DND-41 (cell line): Measurements from ENCODE around the gene SEC22C.

Experiments
- CTCF ChIP-seq: IDR thresholded peaks from 2 replicates; pipeline ENCODE4 v1.5.1; 2012; ENCODE audit warnings: borderline replicate concordance, low read length, moderate library complexity, mild to moderate bottlenecking; ENCODE audit not compliant: poor library complexity, severe bottlenecking; ENCODE audit errors: extremely low read depth
- EZH2 ChIP-seq: IDR thresholded peaks from 3 replicates; pipeline ENCODE4 v1.6.1; 2012; ENCODE audit warnings: borderline replicate concordance, low read depth, mild to moderate bottlenecking, moderate library complexity, low read length, inconsistent platforms; ENCODE audit not compliant: severe bottlenecking

DNA sequence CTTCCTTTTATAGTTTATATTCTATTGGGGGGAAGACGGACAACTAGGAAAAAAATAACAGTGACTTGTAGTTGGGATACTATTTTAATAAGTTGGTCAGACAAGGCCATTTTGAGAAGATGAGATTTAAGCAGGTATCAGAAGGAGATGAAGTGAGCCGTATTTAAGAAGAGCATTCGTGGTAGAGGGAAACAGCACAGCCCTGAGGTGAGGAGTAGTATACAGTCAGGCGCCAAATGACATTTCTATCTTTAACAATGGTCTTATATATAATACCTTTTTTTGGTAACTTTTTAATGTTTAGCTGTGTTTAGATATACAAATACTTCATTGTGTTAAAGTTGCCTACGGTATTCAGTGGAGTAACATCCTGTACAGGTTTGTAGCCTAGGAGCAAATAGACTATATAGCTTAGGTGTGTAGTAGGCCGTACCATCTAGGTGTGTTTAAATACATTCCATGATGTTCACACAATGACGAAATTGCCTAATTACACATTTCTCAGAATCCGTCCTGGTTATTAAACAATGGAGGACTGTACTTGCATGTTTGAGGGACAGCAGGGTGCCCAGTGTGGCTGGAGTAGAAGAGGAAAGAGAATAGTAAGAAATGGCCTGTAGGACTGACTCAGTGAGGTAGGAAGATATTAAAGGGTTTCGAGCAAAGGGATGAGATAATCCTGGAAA, 20.3 kb upstream of the SEC22C start:
- TF ChIP-seq CTCF (peak; percentile 27), EZH2 (no peak)
